IMR-90 (cell line): ENCODE data around the gene TMEM163. TPM values are rescaled to one million over a fixed set of nuclear protein-coding genes. Genes with fewer than 3 reads are reported as not detected.

Experiments
- ATAC-seq: fragments of 200-7000 bp; cut with Tn5 transposase; 2 replicates; pipeline ENCODE4 v1.9.1; 2020; ENCODE audit warnings: low read depth, mild to moderate bottlenecking, moderate library complexity
- BruUV-seq: library from RNA; stranded (reverse); fragments of 400-500 nt; replicated peaks from 2 replicates; lab custom pipeline; 2021; lab: Mats Ljungman, UMichigan
- CTCF ChIA-PET: fragments of 300-600 bp; formaldehyde crosslinking; extraction: SDS; loops from one replicate; lab custom pipeline; 2021; ENCODE audit warnings: antibody characterized with exemption; lab: Yijun Ruan, JAX
- POLR2A ChIA-PET: fragments of 300-600 bp; sonication (Branson Sonifier 250); formaldehyde crosslinking; loops from one replicate; lab custom pipeline; 2022; ENCODE audit warnings: antibody characterized with exemption; ENCODE audit not compliant: unreplicated experiment; lab: Charles Lee
- DNase-seq: peaks from one replicate; pipeline ENCODE4 v3.0.0; 2013
- H2AFZ ChIP-seq: replicated peaks from 2 replicates; pipeline ENCODE3; 2013; ENCODE audit warnings: low read length, mild to moderate bottlenecking; ENCODE audit not compliant: poor library complexity
- H2AK5ac ChIP-seq: 2 replicates; pipeline ENCODE4 v1.6.1; 2013; ENCODE audit warnings: low read depth, low read length, inconsistent platforms
- H2AK9ac ChIP-seq: replicated peaks from 2 replicates; pipeline ENCODE3; 2013; ENCODE audit warnings: mild to moderate bottlenecking, low read depth, low read length, moderate library complexity; ENCODE audit not compliant: poor library complexity
- H2BK120ac ChIP-seq: 2 replicates; pipeline ENCODE4 v1.6.1; 2013; ENCODE audit warnings: low read depth, low read length, inconsistent platforms
- H2BK15ac ChIP-seq: 3 replicates; pipeline ENCODE4 v1.6.1; 2013; ENCODE audit warnings: low read depth, low read length, inconsistent platforms
- H2BK20ac ChIP-seq: 2 replicates; pipeline ENCODE4 v1.6.1; 2013; ENCODE audit warnings: low read depth, mild to moderate bottlenecking, inconsistent platforms, low read length, moderate library complexity
- H2BK5ac ChIP-seq: 2 replicates; pipeline ENCODE4 v1.6.1; 2013; ENCODE audit warnings: mild to moderate bottlenecking, low read depth, low read length, inconsistent platforms; ENCODE audit not compliant: poor library complexity, severe bottlenecking
- H3K14ac ChIP-seq: replicated peaks from 2 replicates; pipeline ENCODE4 v1.6.1; 2013; ENCODE audit warnings: low read depth, low read length, inconsistent platforms
- H3K18ac ChIP-seq: 2 replicates; pipeline ENCODE4 v1.6.1; 2013; ENCODE audit warnings: low read depth, low read length, control low read depth
- H3K23ac ChIP-seq: 2 replicates; pipeline ENCODE4 v1.6.1; 2013; ENCODE audit warnings: low read depth, low read length, inconsistent platforms
- H3K27ac ChIP-seq: 2 replicates; pipeline ENCODE4 v1.5.1; 2013; ENCODE audit warnings: mild to moderate bottlenecking, control low read depth, low read length; ENCODE audit not compliant: insufficient read depth
- H3K27me3 ChIP-seq: 2 replicates; pipeline ENCODE4 v1.6.1; 2013; ENCODE audit warnings: low read length; ENCODE audit not compliant: control insufficient read depth, insufficient read depth
- H3K36me3 ChIP-seq: 2 replicates; pipeline ENCODE4 v1.6.1; 2013; ENCODE audit warnings: low read length, mixed read lengths; ENCODE audit not compliant: control insufficient read depth, insufficient read depth
- H3K4ac ChIP-seq: 2 replicates; pipeline ENCODE4 v1.6.1; 2013; ENCODE audit warnings: low read depth, low read length, inconsistent platforms
- H3K4me1 ChIP-seq: 2 replicates; pipeline ENCODE4 v1.6.1; 2013; ENCODE audit warnings: low read length, mixed read lengths; ENCODE audit not compliant: control insufficient read depth, insufficient read depth
- H3K4me2 ChIP-seq: 2 replicates; pipeline ENCODE4 v1.6.1; 2013; ENCODE audit warnings: low read depth, mild to moderate bottlenecking, control low read depth, low read length, moderate library complexity
- H3K4me3 ChIP-seq: 2 replicates; pipeline ENCODE4 v1.5.1; 2013; ENCODE audit warnings: low read depth, mild to moderate bottlenecking, control low read depth, low read length, moderate library complexity; ENCODE audit not compliant: insufficient read depth
- H3K56ac ChIP-seq: 2 replicates; pipeline ENCODE4 v1.6.1; 2013; ENCODE audit warnings: low read length, inconsistent platforms; ENCODE audit not compliant: insufficient read depth; ENCODE audit errors: extremely low read depth
- H3K79me1 ChIP-seq, 2 experiments: 2 replicates each; pipeline ENCODE4 v1.6.1; 2013; ENCODE audit warnings: low read length in 2 of 2, inconsistent platforms in 1 of 2, low read depth in 1 of 2
- H3K9ac ChIP-seq: 2 replicates; pipeline ENCODE4 v1.6.1; 2013; ENCODE audit warnings: low read depth, low read length, control low read depth
- H3K9me1 ChIP-seq: 2 replicates; pipeline ENCODE4 v1.6.1; 2013; ENCODE audit warnings: low read length, inconsistent platforms; ENCODE audit not compliant: insufficient read depth
- H3K9me3 ChIP-seq: 2 replicates; pipeline ENCODE4 v1.6.1; 2013; ENCODE audit warnings: low read length; ENCODE audit not compliant: control insufficient read depth, insufficient read depth
- H4K20me1 ChIP-seq: 2 replicates; pipeline ENCODE4 v1.6.1; 2013; ENCODE audit warnings: low read length, inconsistent platforms; ENCODE audit not compliant: insufficient read depth
- H4K5ac ChIP-seq: 2 replicates; pipeline ENCODE4 v1.6.1; 2013; ENCODE audit warnings: mild to moderate bottlenecking, low read depth, low read length, control low read depth
- H4K8ac ChIP-seq, 2 experiments: 2 replicates each; pipeline ENCODE4 v1.6.1; 2013; ENCODE audit warnings: low read depth in 2 of 2, low read length in 2 of 2, control low read depth in 1 of 2, inconsistent platforms in 1 of 2
- H4K91ac ChIP-seq: 2 replicates; pipeline ENCODE4 v1.6.1; 2013; ENCODE audit warnings: low read depth, low read length, inconsistent platforms; ENCODE audit not compliant: insufficient read depth
- FOS ChIP-seq: fragments of 150-350 bp; IDR thresholded peaks from 2 replicates; pipeline ENCODE4 v1.6.1; 2016; ENCODE audit warnings: low read depth, low read length
- MXI1 ChIP-seq: IDR thresholded peaks from 2 replicates; pipeline ENCODE4 v1.6.1; 2012; ENCODE audit warnings: low read depth, mild to moderate bottlenecking, low read length, moderate library complexity, borderline replicate concordance
- WGBS, 2 experiments: methylation state at CpG; one replicate each; pipeline versions ENCODE4 v1.1.5 to v1.1.7; 2013; ENCODE audit warnings: missing lambda C conversion rate in 2 of 2; ENCODE audit not compliant: insufficient read length in 1 of 2; ENCODE audit errors: extremely low coverage in 2 of 2; 5-methylcytosine and 5-hydroxymethylcytosine counted together
- dilution Hi-C: fragments of 300-500 bp; cut with HindIII; formaldehyde crosslinking; loops from one replicate; pipeline ENCODE4 v1.14.3; 2018; ENCODE audit warnings: low sequenced_read_pairs; ENCODE audit not compliant: unreplicated experiment
- in situ Hi-C: fragments of 300-500 bp; cut with MboI; formaldehyde crosslinking; loops from 3 replicates; pipeline ENCODE4 v1.14.3; 2019; ENCODE audit warnings: low sequenced_read_pairs, inconsistent platforms, mixed read lengths
- intact Hi-C: fragments of 100-400 bp; cut with micrococcal nuclease; formaldehyde crosslinking; loops from 2 replicates; pipeline ENCODE4 v1.10.0; 2022
- polyA plus RNA-seq, 3 experiments: library from polyadenylated mRNA; depleted of rRNA; stranded (reverse); fragments of >200 nt; gene quantifications; 2 replicates each; pipeline ENCODE4 v1.2.3, GENCODE V29; 2012; ENCODE audit warnings: low replicate concordance in 1 of 3
- total RNA-seq: library from RNA; depleted of rRNA; stranded (reverse); fragments of >200 nt; gene quantifications from 2 replicates; pipeline ENCODE4 v1.2.3, GENCODE V29; 2012

The TMEM163 gene
- total and polyA plus RNA-seq, 2 of the 4 experiments (the other 2 are of a cell fraction), result not detected

- peaks cover 65% of the 10 kb centered on the region for H3K36me3 ChIP-seq
- H3K9me1 ChIP-seq, result peaks cover 7% of the 10 kb centered on the region
- ChIA-PET CTCF (interaction anchor here (1.2 kb wide), 1 partner anchor 32 kb away, joined by 3 read pairs; no protein-coding TSS in a partner anchor), POLR2A (no interaction called here)
- H4K8ac ChIP-seq, result no peak overlapping the region
- no peak overlapping the region for H2BK15ac ChIP-seq
- H2BK5ac ChIP-seq, result no peak overlapping the region
- no peak overlapping the region for H3K4me3 ChIP-seq
- H3K9me3 ChIP-seq, result no peaks in the 10 kb centered on the region
- no peak overlapping the region for H2AK9ac ChIP-seq
- H2BK20ac ChIP-seq, result no peak overlapping the region
- in situ Hi-C loops (no loop called here), dilution Hi-C loops (no loop called here), intact Hi-C loops (no loop called here)
- 90% methylated on average over 2 of the region's 11 CpGs; no CpG with 5 or more reads in 1 of the 2 experiments for WGBS, 2 experiments
- peaks cover 5 to 17% of the 10 kb centered on the region in 2 experiments; a peak in 3 of 4 replicates for H3K79me1 ChIP-seq
- H3K56ac ChIP-seq, result no peak overlapping the region
- H3K23ac ChIP-seq, result no peak overlapping the region
- ATAC-seq (no peak), DNase-seq (no peak)
- H3K14ac ChIP-seq, result no peak overlapping the region
- no peak overlapping the region for H4K5ac ChIP-seq
- no peaks in the 10 kb centered on the region for H3K27me3 ChIP-seq
- H2AK5ac ChIP-seq, result no peak overlapping the region
- no TSS peak for BruUV-seq
- H3K27ac ChIP-seq, result no peak overlapping the region
- no peak overlapping the region for H3K18ac ChIP-seq
- no peak overlapping the region for H3K4ac ChIP-seq
- TF ChIP-seq MXI1 (no peak), FOS (no peak)
- H3K4me1 ChIP-seq, result peaks cover 12% of the 10 kb centered on the region; the same call in 1 of the 2 replicates
- no peak overlapping the region for H2AFZ ChIP-seq
- no peaks in the 10 kb centered on the region for H4K20me1 ChIP-seq
- H2BK120ac ChIP-seq, result no peak overlapping the region
- no peak overlapping the region for H3K4me2 ChIP-seq
- H3K9ac ChIP-seq, result no peak overlapping the region
- no peak overlapping the region for H4K91ac ChIP-seq
Observed at GRCh38 chr2:134443814-134444480, 274.9 kb downstream of the TMEM163 start.
